ENCODE measurements around the gene BCKDHA. TPM values are rescaled to one million over a fixed set of nuclear protein-coding genes. Genes with fewer than 3 reads are reported as not detected.

Gene BCKDHA
- total RNA-seq, 2 donors from 2014 or later = 15.2 to 17.9 TPM

DNA sequence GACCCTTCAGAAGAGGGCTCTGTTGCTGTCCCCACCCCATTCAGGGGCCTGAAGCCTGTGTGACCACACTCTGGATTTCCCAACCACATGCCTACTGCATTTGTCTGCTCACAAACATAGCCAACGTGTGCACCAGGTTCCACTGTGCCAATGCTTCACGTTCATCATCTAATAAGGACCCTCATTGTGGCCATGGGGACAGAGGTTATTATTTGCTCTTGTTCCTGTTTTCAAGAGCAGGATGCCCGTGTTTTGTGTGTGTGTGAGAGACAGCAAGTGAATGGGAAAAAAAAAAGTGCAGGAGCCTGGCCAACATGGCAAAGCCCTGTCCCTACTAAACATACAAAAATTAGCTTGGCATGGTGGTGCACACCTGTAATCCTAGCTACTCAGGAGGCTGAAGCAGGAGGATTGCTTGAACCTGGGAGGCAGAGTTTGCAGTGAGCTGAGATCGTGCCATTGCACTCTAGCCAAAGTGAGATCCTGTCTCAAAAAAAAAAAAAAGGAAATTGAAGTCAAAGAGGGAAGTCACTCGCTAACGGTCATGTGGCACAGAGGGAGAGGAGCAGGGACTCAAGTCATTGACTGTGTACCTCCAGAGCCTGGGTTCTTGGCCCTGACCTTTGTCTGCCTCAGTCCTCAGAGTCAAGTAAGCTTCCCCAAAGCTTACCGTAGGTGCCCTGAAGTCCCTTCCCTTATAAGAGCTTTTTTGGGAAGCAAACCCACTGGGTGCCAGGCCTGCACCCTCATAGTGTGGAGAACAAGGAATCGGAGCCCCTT is 22.7 kb downstream of the BCKDHA start:
- TF ChIP-seq POLR2A (IDR thresholded peaks at IDR 0.05) = no peak
- TF ChIP-seq, protein P1, sequence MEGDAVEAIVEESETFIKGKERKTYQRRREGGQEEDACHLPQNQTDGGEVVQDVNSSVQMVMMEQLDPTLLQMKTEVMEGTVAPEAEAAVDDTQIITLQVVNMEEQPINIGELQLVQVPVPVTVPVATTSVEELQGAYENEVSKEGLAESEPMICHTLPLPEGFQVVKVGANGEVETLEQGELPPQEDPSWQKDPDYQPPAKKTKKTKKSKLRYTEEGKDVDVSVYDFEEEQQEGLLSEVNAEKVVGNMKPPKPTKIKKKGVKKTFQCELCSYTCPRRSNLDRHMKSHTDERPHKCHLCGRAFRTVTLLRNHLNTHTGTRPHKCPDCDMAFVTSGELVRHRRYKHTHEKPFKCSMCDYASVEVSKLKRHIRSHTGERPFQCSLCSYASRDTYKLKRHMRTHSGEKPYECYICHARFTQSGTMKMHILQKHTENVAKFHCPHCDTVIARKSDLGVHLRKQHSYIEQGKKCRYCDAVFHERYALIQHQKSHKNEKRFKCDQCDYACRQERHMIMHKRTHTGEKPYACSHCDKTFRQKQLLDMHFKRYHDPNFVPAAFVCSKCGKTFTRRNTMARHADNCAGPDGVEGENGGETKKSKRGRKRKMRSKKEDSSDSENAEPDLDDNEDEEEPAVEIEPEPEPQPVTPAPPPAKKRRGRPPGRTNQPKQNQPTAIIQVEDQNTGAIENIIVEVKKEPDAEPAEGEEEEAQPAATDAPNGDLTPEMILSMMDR (IDR thresholded peaks at IDR 0.05) = no peak
- Histone ChIP-seq H3K36me3 (replicated peaks in 1 of 2; ENCODE audit: insufficient read depth in 1 of 2, low read depth in 2 of 2) (peaks cover 1 to 33% of the 10 kb centered on the region in 2 donors), H3K27ac (peak overlapping the region in 2 of 4 donors; percentile 4 to 38), H3K27me3 (no peaks in the 10 kb centered on the region), H3K4me3 (no peak overlapping the region), H3K4me1 (no peaks in the 10 kb centered on the region), H3K9me3 (no peaks in the 10 kb centered on the region)
- ATAC-seq (no peak), DNase-seq (peak in 1 of 4 donors; percentile 57)
- WGBS, 2 donors = 68 to 86% methylated on average over 8 of the region's 8 CpGs
- intact Hi-C loops (cut with DNase I) = no loop called here

DNA sequence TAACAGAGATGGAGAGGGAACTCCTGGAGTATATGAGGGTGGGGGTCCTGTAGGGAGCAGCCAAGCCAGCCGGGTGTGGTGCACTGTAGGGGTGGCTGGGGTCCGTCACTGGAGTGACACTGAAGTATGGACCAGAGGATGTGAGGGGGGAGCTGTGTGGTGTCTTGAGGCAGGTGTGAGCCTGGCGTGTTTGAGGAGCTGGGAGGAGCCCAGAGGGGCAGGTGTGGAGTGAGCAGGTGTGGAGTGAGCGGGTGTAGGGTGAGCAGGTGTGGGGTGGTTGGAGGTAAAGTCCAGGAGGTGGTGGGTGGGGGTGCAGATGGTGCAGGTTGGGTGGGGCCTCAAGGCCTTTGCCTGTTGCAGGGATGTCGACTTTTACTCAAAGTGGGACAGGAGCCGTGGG is 23.7 kb downstream of the BCKDHA start:
- no peaks in the 10 kb centered on the region for H3K9me3 ChIP-seq
- no peaks in the 10 kb centered on the region for H3K4me1 ChIP-seq
- H3K4me3 ChIP-seq = no peak overlapping the region
- DNase-seq = no peak
- H3K36me3 ChIP-seq (replicated peaks in 1 of 2; ENCODE audit: insufficient read depth in 1 of 2, low read depth in 2 of 2) = peaks cover 0 to 33% of the 10 kb centered on the region in 2 donors
- H3K27me3 ChIP-seq = no peaks in the 10 kb centered on the region
- ATAC-seq = no peak
- intact Hi-C loops (cut with DNase I) = no loop called here
- TF ChIP-seq POLR2A (IDR thresholded peaks at IDR 0.05) = no peak
- TF ChIP-seq, protein P1 (IDR thresholded peaks at IDR 0.05) = no peak
- no peak overlapping the region for H3K27ac ChIP-seq
- 83 to 84% methylated on average over 6 of the region's 6 CpGs for WGBS, 2 donors

DNA sequence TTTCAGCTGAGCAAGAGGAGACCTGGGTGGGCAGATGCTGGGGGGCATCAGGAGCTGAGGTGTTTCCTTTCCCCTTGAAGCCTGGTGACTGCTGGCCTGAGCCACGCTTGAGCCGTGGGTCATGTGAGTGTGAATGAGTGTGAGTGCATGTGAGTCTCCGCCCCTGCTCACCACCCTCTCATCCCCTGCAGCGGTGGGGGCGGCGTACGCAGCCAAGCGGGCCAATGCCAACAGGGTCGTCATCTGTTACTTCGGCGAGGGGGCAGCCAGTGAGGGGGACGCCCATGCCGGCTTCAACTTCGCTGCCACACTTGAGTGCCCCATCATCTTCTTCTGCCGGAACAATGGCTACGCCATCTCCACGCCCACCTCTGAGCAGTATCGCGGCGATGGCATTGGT is 24.4 kb downstream of the BCKDHA start:
- Histone ChIP-seq H3K36me3 (replicated peaks in 1 of 2; ENCODE audit: insufficient read depth in 1 of 2, low read depth in 2 of 2) (peaks cover 0 to 32% of the 10 kb centered on the region in 2 donors), H3K4me3 (no peak overlapping the region), H3K27ac (no peak overlapping the region), H3K9me3 (no peaks in the 10 kb centered on the region), H3K4me1 (no peaks in the 10 kb centered on the region), H3K27me3 (no peaks in the 10 kb centered on the region)
- intact Hi-C loops (cut with DNase I) = no loop called here
- WGBS, 2 donors = 91 to 100% methylated on average over 8 to 20 of the region's 20 CpGs
- ATAC-seq (no peak), DNase-seq (no peak)
- TF ChIP-seq POLR2A (IDR thresholded peaks at IDR 0.05) = no peak
- TF ChIP-seq, protein P1 (IDR thresholded peaks at IDR 0.05) = no peak

DNA sequence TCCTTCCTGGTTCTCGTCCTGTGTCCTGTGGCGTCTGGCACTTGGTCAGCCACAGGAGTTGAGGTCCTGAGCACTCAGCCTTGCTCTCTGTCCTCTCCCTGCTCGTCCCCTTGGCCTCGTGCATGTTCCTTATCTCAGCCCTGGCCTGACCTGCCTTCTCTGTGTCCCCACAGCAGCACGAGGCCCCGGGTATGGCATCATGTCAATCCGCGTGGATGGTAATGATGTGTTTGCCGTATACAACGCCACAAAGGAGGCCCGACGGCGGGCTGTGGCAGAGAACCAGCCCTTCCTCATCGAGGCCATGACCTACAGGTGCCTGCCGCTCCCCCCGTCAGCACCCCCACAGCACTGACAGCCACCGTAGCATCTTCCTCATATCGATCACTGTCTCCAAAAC is 24.8 kb downstream of the BCKDHA start:
- no peaks in the 10 kb centered on the region for H3K4me1 ChIP-seq

More for the DNA sequence above, 24.8 kb downstream of the BCKDHA start:
- DNase-seq (no peak), ATAC-seq (no peak)
- TF ChIP-seq, protein P1 (IDR thresholded peaks at IDR 0.05) = no peak
- no peaks in the 10 kb centered on the region for H3K27me3 ChIP-seq
- no peak overlapping the region for H3K27ac ChIP-seq
- H3K36me3 ChIP-seq (replicated peaks in 1 of 2; ENCODE audit: insufficient read depth in 1 of 2, low read depth in 2 of 2) = peaks cover 0 to 32% of the 10 kb centered on the region in 2 donors
- H3K4me3 ChIP-seq = no peak overlapping the region
- 84 to 85% methylated on average over 17 to 18 of the region's 18 CpGs for WGBS, 2 donors
- intact Hi-C loops (cut with DNase I) = no loop called here
- no peaks in the 10 kb centered on the region for H3K9me3 ChIP-seq
